H1 (cell line): ENCODE measurements around the gene SDF2L1. TPM values are rescaled to one million over a fixed set of nuclear protein-coding genes. Genes with fewer than 3 reads are reported as not detected.

ENCODE experiments used
- CTCF ChIA-PET: fragments of 300-600 bp; sonication (Branson Sonifier 250); formaldehyde crosslinking; loops from one replicate; lab custom pipeline; 2021; ENCODE audit not compliant: partially characterized antibody; lab: Charles Lee
- POLR2A ChIA-PET: fragments of 300-600 bp; sonication (Branson Sonifier 250); formaldehyde crosslinking; loops from one replicate; lab custom pipeline; 2021; ENCODE audit warnings: inconsistent platforms; ENCODE audit not compliant: partially characterized antibody; lab: Charles Lee
- DNase-seq, 2 experiments: peaks; one replicate each; pipeline versions ENCODE4 v3.0.0 to v3.0.0-alpha.2; 2010 to 2022; ENCODE audit warnings: low spot score in 2 of 2, low read depth in 1 of 2, mixed read lengths in 1 of 2
- FAIRE-seq: peaks from 2 replicates; lab custom pipeline; 2011; peaks lifted over from hg19 to GRCh38; lab: Jason Lieb, UNC
- H2AFZ ChIP-seq: 2 replicates; pipeline ENCODE4 v1.8.1; 2012; ENCODE audit warnings: low read length, inconsistent platforms
- H2AK5ac ChIP-seq: 2 replicates; pipeline ENCODE4 v1.6.1; 2013; ENCODE audit warnings: low read depth, low read length
- H2BK120ac ChIP-seq: replicated peaks from 2 replicates; pipeline ENCODE3; 2013; ENCODE audit warnings: low read depth, low read length, inconsistent platforms
- H2BK12ac ChIP-seq: 2 replicates; pipeline ENCODE4 v1.6.1; 2013; ENCODE audit warnings: low read depth, low read length
- H2BK15ac ChIP-seq: 2 replicates; pipeline ENCODE4 v1.6.1; 2013; ENCODE audit warnings: low read length
- H2BK20ac ChIP-seq: 2 replicates; pipeline ENCODE4 v1.6.1; 2013; ENCODE audit warnings: low read length
- H2BK5ac ChIP-seq: 2 replicates; pipeline ENCODE4 v1.6.1; 2013; ENCODE audit warnings: low read depth, low read length
- H3K14ac ChIP-seq: 2 replicates; pipeline ENCODE4 v1.6.1; 2013; ENCODE audit warnings: inconsistent platforms; ENCODE audit not compliant: insufficient read length
- H3K18ac ChIP-seq: 2 replicates; pipeline ENCODE4 v1.6.1; 2013; ENCODE audit warnings: low read length; ENCODE audit errors: extremely low read depth
- H3K23ac ChIP-seq: 2 replicates; pipeline ENCODE4 v1.6.1; 2013; ENCODE audit warnings: inconsistent platforms; ENCODE audit not compliant: insufficient read length
- H3K23me2 ChIP-seq: 2 replicates; pipeline ENCODE4 v1.6.1; 2013; ENCODE audit warnings: low read depth, low read length
- H3K27ac ChIP-seq: 2 replicates; pipeline ENCODE4 v1.6.1; 2011; ENCODE audit warnings: low read depth, low read length, inconsistent platforms
- H3K27me3 ChIP-seq, 4 experiments: replicated peaks in 1 of 4; 1 replicate in 1 of 4; 2 replicates in 3 of 4; pipeline versions ENCODE4 v1.6.1 to v1.8.1; 2011 to 2013; ENCODE audit warnings: low read length in 3 of 4, mild to moderate bottlenecking in 3 of 4, inconsistent platforms in 2 of 4, mixed read lengths in 2 of 4, moderate library complexity in 1 of 4; ENCODE audit not compliant: control insufficient read depth in 3 of 4, insufficient read depth in 3 of 4; ENCODE audit errors: extremely low read depth in 1 of 4
- H3K36me3 ChIP-seq, 4 experiments: 2 replicates each; pipeline versions ENCODE4 v1.6.1 to v1.8.1; 2011 to 2013; ENCODE audit warnings: mild to moderate bottlenecking in 4 of 4, low read length in 3 of 4, moderate library complexity in 2 of 4, control low read depth in 1 of 4, inconsistent platforms in 1 of 4; ENCODE audit not compliant: insufficient read depth in 4 of 4, control insufficient read depth in 2 of 4
- H3K4ac ChIP-seq: replicated peaks from 2 replicates; pipeline ENCODE3; 2013; ENCODE audit warnings: low read length, low read depth, mixed read lengths, inconsistent platforms; ENCODE audit not compliant: insufficient read length
- H3K4me1 ChIP-seq, 4 experiments: replicated peaks in 1 of 4; 1 replicate in 1 of 4; 2 replicates in 3 of 4; pipeline versions ENCODE4 v1.6.1 to v1.8.1; 2011 to 2013; ENCODE audit warnings: low read length in 3 of 4, inconsistent platforms in 2 of 4, mixed read lengths in 1 of 4; ENCODE audit not compliant: insufficient read depth in 4 of 4, control insufficient read depth in 3 of 4
- H3K4me2 ChIP-seq, 2 experiments: 2 replicates each; pipeline versions ENCODE4 v1.6.1 to v1.8.1; 2011 to 2013; ENCODE audit warnings: low read depth in 2 of 2, low read length in 2 of 2, control low read depth in 1 of 2, inconsistent platforms in 1 of 2, mild to moderate bottlenecking in 1 of 2; ENCODE audit not compliant: insufficient read depth in 1 of 2
- H3K4me3 ChIP-seq, 4 experiments: fragments of 200-600, 300-600 bp in 1 of 4; sonication (generic), shearing (Covaris generic), sonication (Bioruptor Twin) in 1 of 4; 2 replicates each; pipeline versions ENCODE4 v1.5.1 to v1.8.1; 2011 to 2016; ENCODE audit warnings: low read length in 4 of 4, low read depth in 3 of 4, control low read depth in 2 of 4, inconsistent platforms in 2 of 4, mild to moderate bottlenecking in 2 of 4, mixed read lengths in 1 of 4, moderate library complexity in 1 of 4; ENCODE audit not compliant: insufficient read depth in 2 of 4; ENCODE audit errors: extremely low read depth in 1 of 4
- H3K56ac ChIP-seq: replicated peaks from 2 replicates; pipeline ENCODE3; 2013; ENCODE audit warnings: low read depth, mild to moderate bottlenecking, mixed read lengths, low read length, inconsistent platforms; ENCODE audit not compliant: insufficient read length
- H3K79me1 ChIP-seq: 2 replicates; pipeline ENCODE4 v1.6.1; 2013; ENCODE audit warnings: low read depth, low read length, control low read depth
- H3K79me2 ChIP-seq, 2 experiments: 2 replicates each; pipeline versions ENCODE4 v1.6.1 to v1.8.1; 2012 to 2013; ENCODE audit warnings: low read length in 2 of 2, mild to moderate bottlenecking in 2 of 2, inconsistent platforms in 1 of 2; ENCODE audit not compliant: insufficient read depth in 2 of 2, control insufficient read depth in 1 of 2
- H3K9ac ChIP-seq, 4 experiments: replicated peaks in 1 of 4; 1 replicate in 1 of 4; 2 replicates in 3 of 4; pipeline versions ENCODE4 v1.6.1 to v1.8.1; 2011 to 2013; ENCODE audit warnings: low read depth in 3 of 4, low read length in 3 of 4, control low read depth in 2 of 4, mild to moderate bottlenecking in 2 of 4, moderate library complexity in 2 of 4, inconsistent platforms in 1 of 4; ENCODE audit errors: extremely low read depth in 1 of 4
- H3K9me3 ChIP-seq, 2 experiments: 2 replicates each; pipeline versions ENCODE4 v1.6.1 to v1.8.1; 2012 to 2013; ENCODE audit warnings: mild to moderate bottlenecking in 2 of 2, moderate library complexity in 2 of 2, control low read depth in 1 of 2, inconsistent platforms in 1 of 2, low read depth in 1 of 2, low read length in 1 of 2, mixed read lengths in 1 of 2; ENCODE audit not compliant: insufficient read depth in 2 of 2
- H4K20me1 ChIP-seq, 2 experiments: replicated peaks in 1 of 2; 2 replicates each; pipeline versions ENCODE3 to v1.8.1; 2011 to 2013; ENCODE audit warnings: inconsistent platforms in 2 of 2, low read length in 2 of 2, mild to moderate bottlenecking in 1 of 2; ENCODE audit not compliant: insufficient read depth in 2 of 2, control insufficient read depth in 1 of 2
- H4K5ac ChIP-seq: 2 replicates; pipeline ENCODE4 v1.6.1; 2013; ENCODE audit warnings: low read length, low read depth, mixed read lengths, inconsistent platforms; ENCODE audit not compliant: insufficient read length
- H4K8ac ChIP-seq: 2 replicates; pipeline ENCODE4 v1.8.0; 2013; ENCODE audit warnings: mild to moderate bottlenecking, moderate library complexity, low read length, inconsistent platforms; ENCODE audit not compliant: insufficient read depth; ENCODE audit errors: extremely low read depth
- H4K91ac ChIP-seq: replicated peaks from 2 replicates; pipeline ENCODE3; 2013; ENCODE audit warnings: low read length, mixed read lengths, inconsistent platforms; ENCODE audit not compliant: insufficient read length
- ATF3 ChIP-seq: IDR thresholded peaks from 2 replicates; pipeline ENCODE4 v1.6.1; 2011; ENCODE audit warnings: low read depth, mild to moderate bottlenecking, low read length; ENCODE audit not compliant: insufficient read depth
- BACH1 ChIP-seq: IDR thresholded peaks from 2 replicates; pipeline ENCODE4 v1.6.1; 2012; ENCODE audit warnings: low read length, improper control_type of control experiment
- BRCA1 ChIP-seq: IDR thresholded peaks from 2 replicates; pipeline ENCODE4 v1.6.1; 2012; ENCODE audit warnings: low read depth, low read length, improper control_type of control experiment
- FOSL1 ChIP-seq: IDR thresholded peaks from 2 replicates; pipeline ENCODE4 v1.6.1; 2011; ENCODE audit warnings: mild to moderate bottlenecking, low read depth, low read length, moderate library complexity; ENCODE audit not compliant: insufficient read depth
- KDM1A ChIP-seq: fragments of 200-600, 300-600 bp; sonication (generic); IDR thresholded peaks from 2 replicates; pipeline ENCODE4 v1.7.1; 2016; ENCODE audit warnings: mild to moderate bottlenecking, low read length, borderline replicate concordance
- PHF8 ChIP-seq: fragments of 200-600 bp; sonication (generic); conservative IDR thresholded peaks from 2 replicates; pipeline ENCODE4 v1.7.1; 2012; ENCODE audit warnings: low read depth, mild to moderate bottlenecking, inconsistent platforms, low read length, moderate library complexity
- SP1 ChIP-seq: IDR thresholded peaks from 2 replicates; pipeline ENCODE4 v1.6.1; 2011; ENCODE audit warnings: low read depth, low read length
- TBP ChIP-seq: IDR thresholded peaks from 2 replicates; pipeline ENCODE4 v1.6.1; 2011; ENCODE audit warnings: low read depth, low read length, improper control_type of control experiment
- WGBS, 2 experiments: shearing (Covaris generic) in 1 of 2; methylation state at CpG; one replicate each; pipeline versions ENCODE4 v1.1.6 to v1.1.7; 2013 to 2015; ENCODE audit warnings: low lambda C conversion rate in 2 of 2, mixed read lengths in 2 of 2, inconsistent platforms in 1 of 2, low coverage in 1 of 2, missing lambda C conversion rate in 1 of 2; ENCODE audit not compliant: insufficient replicate concordance in 2 of 2, insufficient coverage in 1 of 2, insufficient read length in 1 of 2; ENCODE audit errors: extremely low coverage in 1 of 2, missing lambda C conversion rate in 1 of 2; 5-methylcytosine and 5-hydroxymethylcytosine counted together
- polyA plus RNA-seq, 7 experiments: library from polyadenylated mRNA; depleted of rRNA in 3 of 7; stranded (reverse) in 5 of 7; unstranded in 2 of 7; fragments of >200 nt in 5 of 7; fragments of 200-250 nt in 2 of 7; gene quantifications; 1 replicate in 5 of 7; 2 replicates in 1 of 7; 4 replicates in 1 of 7; pipeline versions ENCODE4 v1.2.1 to v1.2.3, GENCODE V29; 2011 to 2013; ENCODE audit warnings: missing spikeins in 2 of 7, mixed read lengths in 2 of 7
- total RNA-seq: library from RNA; stranded (reverse); fragmentation: NEBNext Ultra II Directional; extraction: Animal tissue kit (Norgen Biotek cat#: 25700); gene quantifications from 2 replicates; pipeline ENCODE4 v1.2.1, GENCODE V29; 2021

Gene SDF2L1
- total and polyA plus RNA-seq, 2 of the 8 experiments (the other 6 are each of a cell fraction or from before 2014, with no cell fraction given): 51.1 to 59.6 TPM

- Histone ChIP-seq H3K4ac (no peak overlapping the region), H2BK12ac (no peak overlapping the region), H4K5ac (no peak overlapping the region), H3K4me3 (no peak overlapping the region), H3K56ac (no peak overlapping the region), H3K23ac (no peak overlapping the region), H2AFZ (no peak overlapping the region), H3K27me3 (no peaks in the 10 kb centered on the region; a peak in 2 of 7 replicates), H4K8ac (no peak overlapping the region), H3K4me2 (no peak overlapping the region), H3K36me3 (no peaks in the 10 kb centered on the region), H3K18ac (no peak overlapping the region), H3K79me1 (no peaks in the 10 kb centered on the region), H2BK5ac (no peak overlapping the region), H3K23me2 (no peaks in the 10 kb centered on the region), H3K4me1 (no peaks in the 10 kb centered on the region), H3K79me2 (no peaks in the 10 kb centered on the region), H2BK120ac (no peak overlapping the region), H3K27ac (no peak overlapping the region), H4K91ac (no peak overlapping the region), H2BK15ac (no peak overlapping the region), H3K9ac (no peak overlapping the region), H2AK5ac (no peak overlapping the region), H4K20me1 (peaks cover 0 to 5% of the 10 kb centered on the region in 2 experiments), H2BK20ac (no peak overlapping the region), H3K14ac (no peak overlapping the region), H3K9me3 (no peaks in the 10 kb centered on the region; a peak in 1 of 4 replicates)
- DNase-seq (no peak), FAIRE-seq (no peak)
- CTCF ChIA-PET: interaction anchor here (0.6 to 24.1 kb wide), 4 partner anchors 8 to 45 kb away, joined by 3 to 499 read pairs (median 251); partner anchors contain the start of genes CCDC116, SDF2L1 and YDJC
- 94% methylated on average over 19 of the region's 19 CpGs; no CpG with 5 or more reads in 1 of the 2 experiments for WGBS, 2 experiments
- TF ChIP-seq PHF8 (no peak), ATF3 (no peak), TBP (no peak), BRCA1 (no peak), FOSL1 (no peak), KDM1A (no peak), BACH1 (no peak), SP1 (no peak)
- POLR2A ChIA-PET: interaction anchor here (1.2 to 10.2 kb wide), 3 partner anchors 8 to 21 kb away, joined by 3 to 74 read pairs (median 5); partner anchors contain the start of gene SDF2L1
These were observed 7.3 kb upstream of the SDF2L1 start for GRCh38 chr22:21634844-21635243.
